DMS 273 treated with DMSO at 0.1 percent for 48 hours (cell line): Measurements from ENCODE around the gene ELAPOR1.
"Not testable (repeated sequence)": the region's sequence is repeated elsewhere in the genome, so short reads cannot be mapped to it uniquely, and the experiment has no call there.

ENCODE experiments used
- DNase-seq: peaks from one replicate; lab custom pipeline; 2025; lab: John Stamatoyannopoulos, UW

ELAPOR1 gene

DNA sequence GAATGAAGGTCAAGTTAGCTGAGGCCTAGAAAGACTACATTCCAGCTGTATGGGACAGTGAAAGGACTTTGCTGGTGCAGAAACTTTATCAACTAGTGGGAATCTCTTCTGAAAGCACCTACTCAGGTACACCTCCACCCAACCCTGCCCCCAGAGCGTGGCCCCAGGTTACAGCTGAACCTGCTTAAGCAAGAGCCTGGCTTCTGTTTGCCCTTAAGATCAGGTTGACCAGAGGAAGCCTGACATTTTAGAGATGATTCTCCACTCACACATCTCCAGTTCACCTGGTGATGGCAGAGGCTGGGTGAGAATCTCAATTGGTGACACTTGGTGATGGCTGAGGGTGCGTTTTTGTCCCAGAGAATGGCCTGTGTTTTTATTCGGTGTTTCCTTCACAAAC is 24.0 kb downstream of the ELAPOR1 start:
- no peak for DNase-seq

DNA sequence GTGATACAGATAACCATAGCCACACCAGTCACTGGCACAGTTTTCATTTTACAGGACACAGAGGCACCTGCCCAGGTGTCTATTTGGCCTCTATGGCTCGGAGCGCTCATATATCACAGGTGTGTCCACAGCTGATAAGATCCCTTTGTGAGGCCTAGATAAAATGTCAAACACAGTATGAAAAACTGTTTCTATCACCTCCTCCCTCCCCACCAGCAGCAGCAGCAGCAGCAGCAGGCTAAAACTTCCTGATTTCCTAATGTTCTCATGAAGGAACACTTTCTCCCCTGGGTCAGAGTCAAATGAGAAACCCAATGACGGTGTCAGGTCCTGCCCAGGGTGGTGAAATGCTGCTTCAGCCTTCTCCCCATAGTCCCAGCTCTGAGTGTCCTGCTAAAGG is 24.4 kb downstream of the ELAPOR1 start:
- DNase-seq, result no peak

GRCh38 chr1:109140392-109140791 is 26.5 kb downstream of the ELAPOR1 start:
- no peak for DNase-seq

DNA sequence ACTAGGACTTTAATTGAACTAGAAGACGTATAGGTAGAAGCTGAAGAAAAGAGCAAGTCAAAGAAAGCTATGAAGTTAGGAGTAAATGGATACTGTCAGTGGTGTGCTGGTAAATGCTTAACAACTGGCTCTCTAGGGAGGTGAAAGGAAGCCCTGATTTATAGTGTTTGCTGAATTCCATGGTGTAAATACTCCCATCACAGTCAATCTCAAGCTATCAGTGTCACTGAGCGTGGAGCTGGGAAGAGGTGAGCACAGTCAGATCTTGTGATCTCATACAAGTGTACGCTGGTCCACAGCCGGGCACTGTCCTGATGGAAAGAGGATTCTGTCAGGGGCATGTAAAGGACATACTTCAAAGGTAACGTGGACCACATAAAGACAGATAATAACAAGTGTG is 28.3 kb downstream of the ELAPOR1 start:
- DNase-seq, result no peak

- not testable (repeated sequence) for DNase-seq
Measured at GRCh38 chr1:109142725-109143124, 28.8 kb downstream of the ELAPOR1 start.

DNA sequence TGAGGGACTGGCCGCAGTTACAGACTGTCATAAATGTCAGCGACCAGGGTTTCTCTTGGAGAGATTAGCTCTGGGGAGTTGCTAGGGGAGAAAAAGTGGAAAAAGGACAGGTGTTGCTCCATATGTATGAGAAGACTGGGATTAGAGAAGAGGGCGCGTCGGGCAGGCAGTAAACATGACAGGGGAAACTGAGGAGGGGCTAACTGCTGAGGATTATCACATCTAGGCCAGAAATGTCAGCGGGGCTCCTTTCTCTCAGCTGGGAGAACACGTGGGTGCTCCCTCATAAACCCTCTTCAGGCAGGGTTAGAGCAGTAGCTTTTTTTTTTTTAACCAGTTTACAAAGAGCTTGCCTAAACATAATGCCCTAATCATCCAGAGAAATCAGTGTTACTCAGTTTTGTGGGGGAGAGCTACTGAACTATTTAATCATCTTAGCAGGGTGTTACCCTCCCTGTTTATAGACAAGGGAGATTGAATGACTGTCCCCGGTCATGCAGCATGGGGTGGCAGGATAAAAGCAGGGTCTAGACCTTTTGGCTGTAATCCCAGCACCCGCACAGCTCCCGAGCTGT is 35.2 kb downstream of the ELAPOR1 start:
- DNase-seq, result peak; percentile 45

DNA sequence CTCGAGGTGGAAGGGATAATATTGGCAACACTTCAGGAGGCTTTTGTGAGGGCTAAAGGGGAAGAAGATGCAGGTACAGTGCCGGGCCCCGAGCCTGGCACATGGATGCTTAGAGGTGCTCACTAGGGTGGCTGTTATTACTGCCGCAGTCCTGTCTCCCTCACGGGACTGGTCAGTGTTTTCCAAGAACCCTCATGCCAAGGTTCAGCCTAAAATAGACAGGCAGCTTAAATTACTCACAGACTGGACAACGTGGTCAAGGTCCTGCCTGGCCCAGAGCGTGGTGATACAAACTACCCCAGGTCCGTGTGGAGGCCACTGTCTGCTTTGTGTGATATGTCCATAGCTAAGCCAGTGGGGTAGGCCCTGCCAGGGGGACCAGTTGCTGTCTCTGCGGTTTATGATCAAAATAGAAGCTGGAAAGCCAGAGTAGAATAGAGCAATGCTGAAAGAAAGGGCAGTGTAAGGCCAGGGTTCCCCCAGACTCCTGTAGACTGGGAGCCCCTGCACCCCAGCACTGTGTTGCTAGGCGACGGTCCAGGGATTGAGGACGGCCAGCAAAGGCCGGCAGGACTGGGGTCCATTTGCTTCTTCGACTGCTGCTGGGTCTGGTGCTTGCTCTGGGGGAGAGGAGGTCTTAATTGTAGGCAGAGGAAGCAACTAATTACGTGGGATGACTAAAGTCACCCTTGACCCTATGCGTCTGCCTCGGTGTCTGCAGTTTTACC is 36.1 kb downstream of the ELAPOR1 start:
- no peak for DNase-seq

- DNase-seq, result no peak
Measured at GRCh38 chr1:109151146-109151990, 37.5 kb downstream of the ELAPOR1 start.

- no peak for DNase-seq
Measured at GRCh38 chr1:109152196-109152595, 38.3 kb downstream of the ELAPOR1 start.

- DNase-seq, result no peak
Measured at GRCh38 chr1:109156916-109157385, 43.0 kb downstream of the ELAPOR1 start.

DNA sequence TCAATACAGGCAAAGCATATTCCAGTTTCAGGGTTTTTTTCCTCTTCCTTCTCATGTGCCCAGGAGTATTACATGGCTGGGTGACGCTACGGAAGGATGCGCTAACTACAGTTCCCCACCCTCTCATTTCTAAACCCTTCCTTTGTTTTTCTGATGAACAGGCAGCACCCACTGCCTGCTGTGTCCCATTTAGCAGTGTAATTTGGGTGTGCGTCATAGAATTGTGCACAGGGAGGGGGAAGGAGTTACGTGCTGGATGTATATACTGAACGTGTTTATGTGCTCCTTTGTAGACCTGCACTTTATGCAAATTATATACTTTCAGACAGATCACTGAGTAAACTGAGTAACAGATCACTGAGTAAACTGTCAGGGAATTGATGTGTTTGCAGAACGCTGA is 44.5 kb downstream of the ELAPOR1 start:
- no peak for DNase-seq

DNA sequence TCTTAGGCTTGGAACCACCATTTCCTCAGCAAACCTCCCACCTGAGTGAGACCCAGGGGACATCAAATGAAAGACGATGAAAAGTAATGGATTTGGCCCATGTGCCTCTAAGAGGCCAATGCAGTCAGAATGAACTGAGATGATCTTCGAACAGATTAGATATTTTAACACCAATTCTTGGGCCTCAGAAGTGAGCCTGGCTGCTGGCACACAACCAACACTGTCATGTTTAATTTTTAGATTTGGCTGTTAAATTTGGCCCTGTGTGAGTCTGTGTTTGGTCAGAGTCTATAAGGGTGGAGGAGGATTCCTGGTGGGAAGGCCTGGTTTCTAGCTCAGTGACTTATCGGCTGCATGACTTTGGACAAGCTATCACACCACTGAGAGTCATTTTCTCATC is 45.4 kb downstream of the ELAPOR1 start:
- DNase-seq, result no peak

DNA sequence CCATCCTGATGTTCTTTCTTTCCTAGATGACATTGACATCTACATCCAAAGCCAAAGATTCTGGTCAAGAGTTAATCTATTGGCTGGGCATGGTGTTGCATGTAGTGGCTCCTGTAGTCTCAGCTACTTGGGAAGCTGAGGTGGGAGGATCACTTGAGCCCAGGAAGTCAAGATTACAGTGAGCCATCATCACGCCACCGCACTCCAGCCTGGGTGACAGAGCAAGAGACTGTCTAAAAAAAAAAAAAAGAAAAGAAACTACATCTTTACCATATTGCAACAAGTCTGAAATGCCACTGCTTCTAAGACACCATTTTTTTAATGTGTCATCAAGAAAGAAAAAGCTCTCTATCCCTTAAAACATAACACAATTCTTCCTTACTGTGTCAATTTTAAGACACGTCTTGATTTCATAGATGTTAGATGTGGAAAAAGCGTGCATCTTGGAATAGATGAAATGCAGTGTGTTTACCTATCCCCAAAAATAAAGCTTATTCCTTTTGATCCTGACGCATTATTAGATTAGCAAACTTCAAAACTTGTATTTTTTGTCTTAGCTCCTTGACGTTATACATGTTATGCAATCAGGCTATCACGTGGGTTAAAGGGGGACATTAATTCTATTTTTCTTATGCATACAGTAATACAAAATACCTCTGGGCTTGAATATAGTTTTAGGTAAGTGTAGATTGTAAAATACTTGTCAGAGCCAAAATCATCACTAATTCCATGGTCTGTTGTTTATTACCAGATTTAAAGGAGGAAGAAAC is 46.3 kb downstream of the ELAPOR1 start:
- no peak for DNase-seq

DNA sequence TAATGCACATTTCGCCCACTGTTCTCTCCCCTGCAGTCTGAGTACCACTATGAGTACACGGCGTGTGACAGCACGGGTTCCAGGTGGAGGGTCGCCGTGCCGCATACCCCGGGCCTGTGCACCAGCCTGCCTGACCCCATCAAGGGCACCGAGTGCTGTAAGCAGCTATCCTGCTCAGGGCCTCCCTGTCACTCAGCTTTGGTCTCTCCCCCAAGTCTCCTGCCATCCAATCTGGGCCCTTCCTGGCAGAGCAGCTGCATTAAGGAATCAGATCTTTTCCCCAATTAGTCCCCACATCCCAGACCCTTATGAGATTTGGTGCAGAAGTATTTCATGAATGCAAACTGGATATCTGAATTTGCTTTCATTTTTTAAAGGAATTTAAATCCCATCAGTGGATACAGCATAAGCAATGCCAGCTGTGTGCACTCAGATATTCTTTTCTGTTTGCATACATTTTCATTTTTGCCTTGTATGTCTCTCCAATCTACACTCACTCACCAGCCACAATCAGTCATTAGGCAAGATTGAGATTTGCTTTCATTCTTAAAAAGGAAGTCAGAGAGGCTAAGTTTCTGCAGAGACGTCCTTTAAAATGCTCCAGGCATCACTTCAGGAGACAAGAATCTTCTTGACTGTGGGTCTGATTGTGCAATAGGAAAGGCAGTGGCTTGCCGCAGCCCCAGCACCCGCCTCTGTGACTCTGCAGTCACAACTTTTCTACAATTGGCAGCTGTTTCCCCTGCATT is 48.1 kb downstream of the ELAPOR1 start:
- no peak for DNase-seq

DNA sequence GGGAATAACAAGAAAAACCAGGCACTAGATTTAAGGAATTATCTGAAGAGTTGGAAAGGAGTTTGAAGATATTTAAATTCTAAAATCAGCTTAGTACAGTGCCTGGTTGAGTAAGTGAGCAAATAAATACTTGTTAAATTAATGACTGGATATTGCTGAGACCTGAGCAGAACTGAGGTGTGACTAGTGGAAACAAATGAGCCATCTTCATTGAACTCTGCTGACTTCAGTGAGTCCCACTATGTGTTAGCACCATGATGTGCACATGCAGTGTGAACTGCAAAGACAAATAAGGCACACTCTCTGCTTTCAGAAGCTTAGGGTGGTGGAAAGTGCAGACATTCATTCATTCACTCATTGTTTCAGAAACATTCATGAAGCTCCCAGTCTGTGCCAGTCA is 48.7 kb downstream of the ELAPOR1 start:
- DNase-seq, result no peak

- DNase-seq, result no peak
Measured at GRCh38 chr1:109163551-109163950, 49.6 kb downstream of the ELAPOR1 start.
